Kidney epithelial cell (primary cell): ENCODE measurements around the gene ERG. TPM values are rescaled to one million over a fixed set of nuclear protein-coding genes. Genes with fewer than 3 reads are reported as not detected.

ENCODE experiments used
- DNase-seq: peaks from one replicate; pipeline ENCODE4 v3.0.0-alpha.2; 2010; ENCODE audit warnings: low read depth
- H3K27me3 ChIP-seq: 2 replicates; pipeline ENCODE4 v1.6.0; 2011; ENCODE audit warnings: low read length; ENCODE audit not compliant: control insufficient read depth, insufficient read depth
- H3K36me3 ChIP-seq: 2 replicates; pipeline ENCODE4 v1.5.1; 2011; ENCODE audit warnings: low read length; ENCODE audit not compliant: control insufficient read depth, insufficient read depth
- H3K4me3 ChIP-seq: 2 replicates; pipeline ENCODE4 v1.5.1; 2011; ENCODE audit warnings: low read depth, mild to moderate bottlenecking, control low read depth, low read length
- total RNA-seq: library from RNA; depleted of rRNA; stranded (reverse); fragments of >200 nt; gene quantifications from 2 replicates; pipeline ENCODE4 v1.2.3, GENCODE V29; 2015
- TF ChIP-seq, protein P1 (sequence below): IDR thresholded peaks from 2 replicates; pipeline ENCODE4 v1.5.1; 2011; ENCODE audit warnings: mild to moderate bottlenecking, moderate library complexity, low read length, control low read depth, inconsistent platforms; ENCODE audit not compliant: insufficient read depth, poor library complexity, severe bottlenecking

The ERG gene, protein sequence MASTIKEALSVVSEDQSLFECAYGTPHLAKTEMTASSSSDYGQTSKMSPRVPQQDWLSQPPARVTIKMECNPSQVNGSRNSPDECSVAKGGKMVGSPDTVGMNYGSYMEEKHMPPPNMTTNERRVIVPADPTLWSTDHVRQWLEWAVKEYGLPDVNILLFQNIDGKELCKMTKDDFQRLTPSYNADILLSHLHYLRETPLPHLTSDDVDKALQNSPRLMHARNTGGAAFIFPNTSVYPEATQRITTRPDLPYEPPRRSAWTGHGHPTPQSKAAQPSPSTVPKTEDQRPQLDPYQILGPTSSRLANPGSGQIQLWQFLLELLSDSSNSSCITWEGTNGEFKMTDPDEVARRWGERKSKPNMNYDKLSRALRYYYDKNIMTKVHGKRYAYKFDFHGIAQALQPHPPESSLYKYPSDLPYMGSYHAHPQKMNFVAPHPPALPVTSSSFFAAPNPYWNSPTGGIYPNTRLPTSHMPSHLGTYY
- total RNA-seq = 0.29 and 0.34 TPM in 2 replicates

DNA sequence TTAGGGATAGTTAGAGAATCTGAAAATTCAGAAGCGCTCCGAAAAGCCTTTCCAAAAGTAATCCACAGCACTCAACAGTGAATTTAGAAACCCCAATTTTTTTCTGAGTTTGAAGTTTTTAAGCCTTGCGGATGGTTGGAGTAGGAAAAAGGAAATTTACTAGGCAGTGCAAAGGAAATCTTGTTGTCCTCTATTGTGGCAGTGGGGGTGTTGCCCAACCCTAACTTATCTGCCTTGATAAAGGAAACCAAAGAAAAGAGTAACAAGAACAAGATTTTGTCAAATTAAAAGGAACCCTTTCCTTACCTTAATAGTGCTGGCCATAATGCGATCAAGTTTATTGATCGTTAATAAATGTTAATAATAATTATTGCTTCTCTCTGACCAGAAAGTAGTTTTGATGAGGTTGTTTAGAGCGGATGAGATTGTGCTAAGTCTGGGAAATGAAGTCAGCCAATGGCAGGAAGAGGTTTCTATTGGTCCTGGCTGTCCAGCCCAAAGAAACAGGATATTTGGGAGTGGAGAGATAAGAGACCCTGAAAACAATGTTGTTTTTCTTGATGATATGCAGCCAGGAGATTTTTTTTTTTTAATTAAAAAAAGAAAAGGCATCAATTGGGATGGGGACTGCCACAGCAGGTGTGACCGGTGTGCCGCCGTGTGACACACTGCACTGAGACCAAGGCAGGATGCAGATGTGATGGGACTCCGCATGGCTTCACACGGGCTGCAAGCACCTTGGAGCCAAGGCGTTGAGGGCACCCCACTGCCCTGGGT lies at the start of gene ERG:
Gene ERG, minus strand, starts transcription at position 421 of the 777 bp plus-strand sequence. Its CDS starts 97 bp downstream, at position 324.
- DNase-seq = no peak
- TF ChIP-seq, protein P1, sequence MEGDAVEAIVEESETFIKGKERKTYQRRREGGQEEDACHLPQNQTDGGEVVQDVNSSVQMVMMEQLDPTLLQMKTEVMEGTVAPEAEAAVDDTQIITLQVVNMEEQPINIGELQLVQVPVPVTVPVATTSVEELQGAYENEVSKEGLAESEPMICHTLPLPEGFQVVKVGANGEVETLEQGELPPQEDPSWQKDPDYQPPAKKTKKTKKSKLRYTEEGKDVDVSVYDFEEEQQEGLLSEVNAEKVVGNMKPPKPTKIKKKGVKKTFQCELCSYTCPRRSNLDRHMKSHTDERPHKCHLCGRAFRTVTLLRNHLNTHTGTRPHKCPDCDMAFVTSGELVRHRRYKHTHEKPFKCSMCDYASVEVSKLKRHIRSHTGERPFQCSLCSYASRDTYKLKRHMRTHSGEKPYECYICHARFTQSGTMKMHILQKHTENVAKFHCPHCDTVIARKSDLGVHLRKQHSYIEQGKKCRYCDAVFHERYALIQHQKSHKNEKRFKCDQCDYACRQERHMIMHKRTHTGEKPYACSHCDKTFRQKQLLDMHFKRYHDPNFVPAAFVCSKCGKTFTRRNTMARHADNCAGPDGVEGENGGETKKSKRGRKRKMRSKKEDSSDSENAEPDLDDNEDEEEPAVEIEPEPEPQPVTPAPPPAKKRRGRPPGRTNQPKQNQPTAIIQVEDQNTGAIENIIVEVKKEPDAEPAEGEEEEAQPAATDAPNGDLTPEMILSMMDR = no peak
- no peaks in the 10 kb centered on the region for H3K36me3 ChIP-seq
- no peak within 1 kb of the TSS for H3K4me3 ChIP-seq
- no peaks in the 10 kb centered on the region for H3K27me3 ChIP-seq

DNA sequence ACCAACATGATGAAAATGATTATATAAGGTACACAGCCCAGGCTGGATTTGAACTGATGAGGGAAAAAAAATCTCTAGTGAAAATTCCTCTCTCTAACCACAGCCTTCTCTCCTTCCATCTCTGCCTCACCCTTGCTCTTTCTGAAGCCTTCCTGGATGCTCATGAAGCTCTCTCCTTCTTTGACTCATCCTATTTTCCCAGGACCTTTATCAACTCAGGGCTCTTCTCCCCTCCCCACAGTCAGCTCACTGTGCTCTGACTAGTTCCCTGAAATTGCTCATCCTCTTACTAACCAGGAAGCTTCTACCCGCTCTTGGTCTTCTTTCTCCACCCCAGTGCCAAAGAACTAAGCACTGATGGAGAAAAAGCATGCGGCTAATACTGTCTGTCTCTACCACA lies 46.4 kb upstream of the ERG start:
- DNase-seq = no peak
- Histone ChIP-seq H3K27me3 (no peaks in the 10 kb centered on the region), H3K4me3 (no peak overlapping the region), H3K36me3 (no peaks in the 10 kb centered on the region)
- TF ChIP-seq, protein P1 = no peak

DNA sequence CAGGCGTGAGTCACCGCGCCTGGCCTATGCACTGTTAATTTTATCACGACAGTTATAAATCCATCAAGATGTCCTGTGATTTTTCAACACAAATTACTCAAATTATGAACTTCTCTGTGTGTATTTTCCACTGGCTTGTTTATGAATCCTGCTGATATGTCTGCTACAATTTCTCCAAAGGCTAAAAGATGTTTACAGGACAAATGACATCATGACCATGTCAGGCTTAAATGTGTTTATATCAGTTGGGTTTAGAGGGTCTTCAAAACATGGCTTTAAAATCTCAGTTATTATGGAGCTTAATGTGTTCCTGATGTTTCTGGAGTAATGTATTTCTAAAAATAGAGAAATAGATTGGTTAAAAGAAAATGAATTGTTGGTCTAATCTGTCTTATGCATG lies 44.0 kb upstream of the ERG start:
- Histone ChIP-seq H3K4me3 (no peak overlapping the region), H3K36me3 (no peaks in the 10 kb centered on the region), H3K27me3 (no peaks in the 10 kb centered on the region)
- DNase-seq = no peak
- TF ChIP-seq, protein P1 = no peak

DNA sequence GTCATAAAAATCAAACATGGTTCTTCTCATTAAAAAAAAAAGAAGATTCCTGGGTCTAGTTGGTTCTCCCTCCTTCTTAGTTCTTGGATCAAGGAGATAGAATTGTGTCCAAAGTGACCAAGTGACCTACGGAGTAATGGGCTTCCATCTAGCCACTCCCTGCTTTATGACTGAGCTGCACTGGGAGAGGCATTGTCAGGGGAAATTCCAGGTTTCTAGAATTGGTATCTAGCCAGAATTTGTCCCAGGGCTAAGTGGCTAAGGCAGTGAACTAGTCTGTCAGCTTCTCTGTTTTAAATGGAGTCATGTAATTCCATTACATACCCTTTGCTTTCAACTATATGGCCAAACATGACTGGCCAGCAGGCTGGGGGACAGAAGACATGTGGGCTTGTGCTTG lies 40.1 kb upstream of the ERG start:
- Histone ChIP-seq H3K36me3 (no peaks in the 10 kb centered on the region), H3K27me3 (no peaks in the 10 kb centered on the region), H3K4me3 (no peak overlapping the region)
- DNase-seq = no peak
- TF ChIP-seq, protein P1 = no peak

DNA sequence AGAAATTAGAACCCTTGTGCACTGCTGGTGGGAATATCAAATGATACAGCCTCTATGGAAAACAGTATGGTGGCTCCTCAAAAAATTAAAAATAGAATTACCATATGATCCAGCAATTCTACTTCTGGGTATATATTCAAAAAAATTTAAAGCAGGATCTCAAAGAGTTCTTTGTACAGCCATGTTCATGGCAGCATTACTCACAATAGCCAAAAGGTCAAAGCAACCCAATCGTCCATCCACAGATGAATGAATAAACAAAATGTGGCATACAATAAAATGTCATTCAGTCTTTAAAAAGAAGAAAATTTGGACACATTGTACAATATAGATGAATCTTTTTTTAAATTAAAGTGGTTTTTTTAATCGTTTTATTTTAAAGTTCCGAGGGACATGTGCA lies 36.3 kb upstream of the ERG start:
- Histone ChIP-seq H3K36me3 (no peaks in the 10 kb centered on the region), H3K4me3 (no peak overlapping the region), H3K27me3 (no peaks in the 10 kb centered on the region)
- TF ChIP-seq, protein P1 = no peak
- no peak for DNase-seq
